Measurements from ENCODE around the gene DDX52. TPM values are rescaled to one million over a fixed set of nuclear protein-coding genes. Genes with fewer than 3 reads are reported as not detected.

Gene DDX52
- total RNA-seq, 1 donor from 2014 or later = 79.4 TPM

DNA sequence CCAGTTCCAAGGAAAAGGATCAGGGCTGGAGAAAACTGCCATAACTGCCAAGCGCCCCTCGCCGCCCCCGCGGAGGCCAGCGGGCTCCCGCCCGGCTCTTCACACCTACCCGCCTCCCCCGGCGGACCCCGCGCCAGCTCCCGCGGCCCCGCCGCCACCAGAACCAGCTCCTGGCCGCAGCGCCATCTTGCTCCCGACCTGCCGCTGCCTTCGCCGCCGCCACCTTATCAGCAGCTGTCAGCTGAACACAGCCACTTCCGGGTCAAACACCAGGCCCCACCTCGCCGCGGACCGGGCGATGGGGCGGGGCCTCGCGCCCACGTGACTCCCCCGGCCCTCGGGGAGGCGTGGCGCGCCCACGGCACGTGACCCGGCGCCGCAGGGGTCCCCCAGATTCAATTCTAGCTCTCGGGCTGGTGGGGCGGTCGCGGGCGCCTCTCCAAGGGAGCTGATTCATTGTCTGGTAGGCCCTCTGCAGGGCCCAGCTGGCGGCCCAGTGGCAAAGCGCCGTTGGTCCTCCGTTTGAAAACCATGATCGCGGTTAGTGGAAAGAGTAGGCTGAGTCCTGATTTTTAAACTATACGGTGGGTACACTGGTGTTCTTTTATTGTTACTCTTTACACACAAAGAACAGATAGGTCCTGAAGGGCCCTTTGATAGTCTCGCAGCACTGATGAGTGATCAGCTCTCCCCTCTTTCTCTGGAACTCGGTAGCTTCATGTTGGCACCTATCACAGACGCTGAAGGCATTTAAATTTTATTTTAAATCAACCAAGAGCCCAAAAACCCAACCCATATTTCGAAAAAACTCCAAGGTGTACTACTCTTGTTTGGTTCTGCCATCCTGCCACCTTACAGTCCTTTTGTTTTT lies 33.8 kb downstream of the DDX52 start, which contains the start of gene SYNRG:
Gene SYNRG, minus strand, starts transcription at position 249 of the 871 bp plus-strand sequence. Its CDS starts 63 bp downstream, at position 186.
- H3K27ac Mint-ChIP-seq = peak within 1 kb of the TSS; percentile 97
- H3K27me3 Mint-ChIP-seq = no peaks in the 10 kb centered on the region
- peaks cover 14% of the 10 kb centered on the region for H3K4me1 Mint-ChIP-seq (ENCODE audit: low read depth)
- peak within 1 kb of the TSS; percentile 92 for H3K4me3 Mint-ChIP-seq (ENCODE audit: low read depth)
- peaks cover 20% of the 10 kb centered on the region for H3K36me3 Mint-ChIP-seq (ENCODE audit: insufficient read depth)
- TF ChIP-seq, protein P1, sequence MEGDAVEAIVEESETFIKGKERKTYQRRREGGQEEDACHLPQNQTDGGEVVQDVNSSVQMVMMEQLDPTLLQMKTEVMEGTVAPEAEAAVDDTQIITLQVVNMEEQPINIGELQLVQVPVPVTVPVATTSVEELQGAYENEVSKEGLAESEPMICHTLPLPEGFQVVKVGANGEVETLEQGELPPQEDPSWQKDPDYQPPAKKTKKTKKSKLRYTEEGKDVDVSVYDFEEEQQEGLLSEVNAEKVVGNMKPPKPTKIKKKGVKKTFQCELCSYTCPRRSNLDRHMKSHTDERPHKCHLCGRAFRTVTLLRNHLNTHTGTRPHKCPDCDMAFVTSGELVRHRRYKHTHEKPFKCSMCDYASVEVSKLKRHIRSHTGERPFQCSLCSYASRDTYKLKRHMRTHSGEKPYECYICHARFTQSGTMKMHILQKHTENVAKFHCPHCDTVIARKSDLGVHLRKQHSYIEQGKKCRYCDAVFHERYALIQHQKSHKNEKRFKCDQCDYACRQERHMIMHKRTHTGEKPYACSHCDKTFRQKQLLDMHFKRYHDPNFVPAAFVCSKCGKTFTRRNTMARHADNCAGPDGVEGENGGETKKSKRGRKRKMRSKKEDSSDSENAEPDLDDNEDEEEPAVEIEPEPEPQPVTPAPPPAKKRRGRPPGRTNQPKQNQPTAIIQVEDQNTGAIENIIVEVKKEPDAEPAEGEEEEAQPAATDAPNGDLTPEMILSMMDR (IDR thresholded peaks at IDR 0.05; ENCODE audit: unreplicated experiment) = peak; percentile 54
- no peaks in the 10 kb centered on the region for H3K9me3 Mint-ChIP-seq (ENCODE audit: low read depth)
- DNase-seq (ENCODE audit: low spot score, unreplicated experiment) = peak; percentile 96

DNA sequence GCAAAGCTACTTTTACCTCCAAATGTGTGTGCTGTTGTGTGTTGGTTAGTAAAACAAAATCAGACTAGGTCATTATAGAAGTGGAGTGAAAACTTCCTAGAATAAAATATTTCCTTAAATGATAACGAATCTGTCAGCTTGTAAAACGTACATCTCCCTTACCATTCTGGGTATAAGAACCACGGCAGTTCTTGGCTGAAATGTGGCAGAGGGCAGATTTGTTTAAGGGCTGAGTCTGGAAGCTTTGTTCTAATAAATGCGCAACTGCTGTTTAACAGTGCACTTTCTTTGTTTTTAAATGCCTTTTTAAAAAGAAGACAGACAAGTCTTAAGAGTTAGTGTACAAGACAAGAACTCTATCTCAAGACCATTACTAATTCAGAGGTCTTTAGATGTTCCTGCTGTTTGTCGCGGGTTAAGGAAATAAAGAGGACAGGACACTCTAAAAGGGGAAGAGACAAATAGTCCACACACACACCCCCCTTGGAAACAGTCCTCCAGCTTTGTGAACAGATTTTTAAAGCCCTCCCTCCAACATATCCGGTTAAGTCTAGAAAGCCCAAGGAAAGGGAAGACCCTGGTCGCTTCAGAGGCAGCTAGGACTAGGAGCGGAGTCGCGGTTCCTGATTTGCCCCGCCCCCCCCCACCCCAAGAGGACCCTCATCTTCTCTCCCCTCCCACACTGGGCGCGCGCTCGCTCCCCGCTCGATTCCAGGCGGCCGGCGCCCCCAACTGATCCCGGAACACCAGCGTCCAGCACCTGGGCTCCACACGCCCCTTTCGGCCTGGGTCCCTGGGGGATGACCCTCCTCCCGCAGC lies 34.7 kb downstream of the DDX52 start:
- Mint-ChIP-seq H3K9me3 (ENCODE audit: low read depth) (no peaks in the 10 kb centered on the region), H3K4me3 (ENCODE audit: low read depth) (peak overlapping the region; percentile 92), H3K27ac (peak overlapping the region; percentile 97), H3K36me3 (ENCODE audit: insufficient read depth) (peaks cover 16% of the 10 kb centered on the region), H3K4me1 (ENCODE audit: low read depth) (peaks cover 14% of the 10 kb centered on the region), H3K27me3 (no peaks in the 10 kb centered on the region)
- peak; percentile 64 for DNase-seq (ENCODE audit: low spot score, unreplicated experiment)
- TF ChIP-seq, protein P1 (IDR thresholded peaks at IDR 0.05; ENCODE audit: unreplicated experiment) = no peak

DNA sequence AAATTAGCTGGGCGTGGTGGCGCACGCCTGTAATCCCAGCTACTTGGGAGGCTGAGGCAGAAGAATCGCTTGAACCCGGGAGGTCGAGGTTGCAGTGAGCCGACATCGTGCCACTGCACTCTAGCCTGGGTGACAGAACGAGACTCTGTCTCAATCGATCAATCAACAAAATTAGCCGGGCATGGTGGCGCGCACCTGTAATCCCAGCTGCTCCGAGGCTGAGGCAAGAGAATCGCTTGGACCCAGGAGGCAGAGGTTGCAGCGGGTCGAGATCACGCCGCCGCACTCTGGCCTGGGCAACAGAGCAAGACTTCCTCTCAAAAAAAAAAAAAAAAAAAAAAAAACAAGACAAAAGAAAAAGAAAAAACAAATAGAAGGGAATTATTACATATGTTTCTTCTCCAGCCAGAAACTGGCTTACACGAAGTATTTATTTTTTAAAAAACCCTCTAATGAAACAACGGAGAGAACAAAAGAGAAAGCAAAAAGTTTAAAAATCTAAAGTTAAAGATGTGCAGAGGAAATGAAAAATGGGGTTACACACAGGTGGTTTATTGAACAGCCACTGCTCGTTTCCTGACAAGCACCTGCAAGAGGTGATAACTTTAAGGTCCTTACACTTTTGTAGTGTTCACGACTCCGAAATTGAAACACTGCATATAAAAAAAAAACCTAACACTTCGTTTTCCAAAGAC lies 35.5 kb downstream of the DDX52 start:
- H3K4me3 Mint-ChIP-seq (ENCODE audit: low read depth) = peak overlapping the region; percentile 92
- H3K27me3 Mint-ChIP-seq = no peaks in the 10 kb centered on the region
- H3K4me1 Mint-ChIP-seq (ENCODE audit: low read depth) = peaks cover 14% of the 10 kb centered on the region
- H3K36me3 Mint-ChIP-seq (ENCODE audit: insufficient read depth) = peaks cover 14% of the 10 kb centered on the region
- no peak for DNase-seq (ENCODE audit: low spot score, unreplicated experiment)
- no peaks in the 10 kb centered on the region for H3K9me3 Mint-ChIP-seq (ENCODE audit: low read depth)
- TF ChIP-seq, protein P1 (IDR thresholded peaks at IDR 0.05; ENCODE audit: unreplicated experiment) = no peak
- peak overlapping the region; percentile 97 for H3K27ac Mint-ChIP-seq

DNA sequence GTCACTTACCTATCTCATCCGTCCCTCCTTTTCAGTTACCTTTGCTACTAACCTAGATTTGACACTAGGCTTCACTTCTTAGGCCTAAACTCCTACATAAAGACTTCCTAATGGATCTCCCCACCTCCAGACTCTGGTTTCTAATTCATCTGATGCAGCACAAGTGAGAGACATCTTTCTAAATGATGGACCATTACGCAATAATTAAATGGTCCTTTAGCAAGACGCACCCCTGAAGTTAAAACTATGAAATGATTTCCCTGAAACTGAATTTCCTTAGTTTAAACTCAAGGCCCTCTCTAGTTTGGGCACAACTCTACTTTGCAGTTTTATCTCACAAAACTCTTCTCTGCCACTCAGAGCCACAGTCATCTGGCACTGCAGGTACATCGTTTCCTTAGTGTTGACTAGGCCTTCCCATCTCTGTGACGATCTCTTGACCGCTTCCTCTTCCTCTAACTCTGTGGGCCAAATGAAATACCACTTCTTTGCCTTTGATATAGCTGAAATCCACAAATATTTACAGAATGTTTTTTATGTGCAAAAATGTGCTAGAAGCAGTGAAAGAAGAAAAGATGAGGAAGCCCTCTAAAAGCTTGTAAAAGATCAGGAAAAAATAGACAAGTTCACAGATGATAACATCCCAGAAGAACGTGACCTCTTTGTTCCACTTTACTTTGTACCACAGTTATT lies 37.3 kb downstream of the DDX52 start:
- H3K36me3 Mint-ChIP-seq (ENCODE audit: insufficient read depth) = peaks cover 18% of the 10 kb centered on the region
- no peaks in the 10 kb centered on the region for H3K9me3 Mint-ChIP-seq (ENCODE audit: low read depth)
- TF ChIP-seq, protein P1 (IDR thresholded peaks at IDR 0.05; ENCODE audit: unreplicated experiment) = no peak
- peaks cover 14% of the 10 kb centered on the region for H3K4me1 Mint-ChIP-seq (ENCODE audit: low read depth)
- no peak for DNase-seq (ENCODE audit: low spot score, unreplicated experiment)
- H3K27ac Mint-ChIP-seq = peak overlapping the region; percentile 70
- no peak overlapping the region for H3K4me3 Mint-ChIP-seq (ENCODE audit: low read depth)
- no peaks in the 10 kb centered on the region for H3K27me3 Mint-ChIP-seq
